Keratinocyte (primary cell): ENCODE measurements around the gene CDC42EP3. TPM values are rescaled to one million over a fixed set of nuclear protein-coding genes. Genes with fewer than 3 reads are reported as not detected.

Experiments used
- DNase-seq: peaks from one replicate; pipeline ENCODE4 v3.0.0-alpha.2; 2011; ENCODE audit warnings: low read depth, missing footprints, low spot score
- FAIRE-seq: peaks from 2 replicates; lab custom pipeline; 2011; peaks lifted over from hg19 to GRCh38; lab: Jason Lieb, UNC
- H2AFZ ChIP-seq: 2 replicates; pipeline ENCODE4 v1.6.0; 2012; ENCODE audit warnings: low read length, control low read depth, inconsistent platforms; ENCODE audit not compliant: control insufficient read depth
- H3K27ac ChIP-seq: 2 replicates; pipeline ENCODE4 v1.5.1; 2011; ENCODE audit warnings: low read length; ENCODE audit not compliant: control insufficient read depth, insufficient read depth
- H3K27me3 ChIP-seq: 3 replicates; pipeline ENCODE4 v1.6.0; 2011; ENCODE audit warnings: low read length; ENCODE audit not compliant: control insufficient read depth, insufficient read depth; ENCODE audit errors: extremely low read depth
- H3K36me3 ChIP-seq, 2 experiments: 2 replicates in 1 of 2; 3 replicates in 1 of 2; pipeline ENCODE4 v1.5.1; 2011; ENCODE audit warnings: low read length in 2 of 2, mild to moderate bottlenecking in 1 of 2; ENCODE audit not compliant: control insufficient read depth in 2 of 2, insufficient read depth in 2 of 2; ENCODE audit errors: extremely low read depth in 1 of 2
- H3K4me1 ChIP-seq: 3 replicates; pipeline ENCODE4 v1.5.1; 2011; ENCODE audit warnings: low read length; ENCODE audit not compliant: control insufficient read depth, insufficient read depth; ENCODE audit errors: extremely low read depth
- H3K4me2 ChIP-seq: 3 replicates; pipeline ENCODE4 v1.6.0; 2011; ENCODE audit warnings: low read depth, low read length; ENCODE audit not compliant: control insufficient read depth, insufficient read depth; ENCODE audit errors: extremely low read depth
- H3K4me3 ChIP-seq, 3 experiments: fragments of 200-600 bp in 1 of 3; sonication (generic) in 1 of 3; 2 replicates in 2 of 3; 3 replicates in 1 of 3; pipeline ENCODE4 v1.5.1; 2011 to 2016; ENCODE audit warnings: low read length in 3 of 3, mild to moderate bottlenecking in 3 of 3, control low read depth in 2 of 3, inconsistent platforms in 1 of 3, low read depth in 1 of 3, mixed read lengths in 1 of 3, mixed run types in 1 of 3, moderate library complexity in 1 of 3; ENCODE audit not compliant: control insufficient read depth in 2 of 3, insufficient read depth in 2 of 3; ENCODE audit errors: extremely low read depth in 1 of 3
- H3K79me2 ChIP-seq: 2 replicates; pipeline ENCODE4 v1.6.0; 2012; ENCODE audit warnings: low read length; ENCODE audit not compliant: control insufficient read depth, insufficient read depth
- H3K9ac ChIP-seq: 3 replicates; pipeline ENCODE4 v1.6.0; 2011; ENCODE audit warnings: low read length; ENCODE audit not compliant: control insufficient read depth, insufficient read depth; ENCODE audit errors: extremely low read depth
- H3K9me1 ChIP-seq: 3 replicates; pipeline ENCODE4 v1.6.0; 2011; ENCODE audit warnings: low read length; ENCODE audit not compliant: control insufficient read depth, insufficient read depth; ENCODE audit errors: extremely low read depth
- H3K9me3 ChIP-seq: 2 replicates; pipeline ENCODE4 v1.5.1; 2012; ENCODE audit warnings: low read depth, low read length; ENCODE audit not compliant: control insufficient read depth
- H4K20me1 ChIP-seq: 3 replicates; pipeline ENCODE4 v1.6.0; 2011; ENCODE audit warnings: low read length; ENCODE audit not compliant: control insufficient read depth, insufficient read depth; ENCODE audit errors: extremely low read depth
- CTCF ChIP-seq, 3 experiments: IDR thresholded peaks in 1 of 3; conservative IDR thresholded peaks in 1 of 3; optimal IDR thresholded peaks in 1 of 3; 2 replicates in 2 of 3; 3 replicates in 1 of 3; pipeline versions ENCODE3 to v1.5.1; 2011; ENCODE audit warnings: low read length in 3 of 3, mild to moderate bottlenecking in 3 of 3, moderate library complexity in 2 of 3, control low read depth in 1 of 3, inconsistent platforms in 1 of 3; ENCODE audit not compliant: insufficient read depth in 2 of 3; ENCODE audit errors: extremely low read depth in 1 of 3
- EZH2 ChIP-seq: IDR thresholded peaks from one replicate; pipeline ENCODE4 v1.6.1; 2012; ENCODE audit warnings: inconsistent platforms, mild to moderate bottlenecking, low read length, moderate library complexity
- dilution Hi-C: fragments of 300-500 bp; cut with MboI; formaldehyde crosslinking; loops from one replicate; pipeline ENCODE4 v1.7.0; 2020; ENCODE audit warnings: low sequenced_read_pairs; ENCODE audit not compliant: extremely low pct_ligation_motif_present
- polyA plus RNA-seq, 5 experiments: library from polyadenylated mRNA; depleted of rRNA in 3 of 5; stranded (reverse) in 3 of 5; stranded (forward) in 1 of 5; unstranded in 1 of 5; fragments of >200 nt; gene quantifications; 1 replicate in 1 of 5; 2 replicates in 3 of 5; 3 replicates in 1 of 5; pipeline versions ENCODE4 v1.2.1 to v1.2.3, GENCODE V29; 2011 to 2012; ENCODE audit warnings: missing spikeins in 2 of 5, low read depth in 1 of 5, low replicate concordance in 1 of 5

Gene CDC42EP3
- polyA plus RNA-seq, 1 donor (not counting 4 experiments of a cell fraction or from before 2014, with no cell fraction given) = 34.6 TPM

DNA sequence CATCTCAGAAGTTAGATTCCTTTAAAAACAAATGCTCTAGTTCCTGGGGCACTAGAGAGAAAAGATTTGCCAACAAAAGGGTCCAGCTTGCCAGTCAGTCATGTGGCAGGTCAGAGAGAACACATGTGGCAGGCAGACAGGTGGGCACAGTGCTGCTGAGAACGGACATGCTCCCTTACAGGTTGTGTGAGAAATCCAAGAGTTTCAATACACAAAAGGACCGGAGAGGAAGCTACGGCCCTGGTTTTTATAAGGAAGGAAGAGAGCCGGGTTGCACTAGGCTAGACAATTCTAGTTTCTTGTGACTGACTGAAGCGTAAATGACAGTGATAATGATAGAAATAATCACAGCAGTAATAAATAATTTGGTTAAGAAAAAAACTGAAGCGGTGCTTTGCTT is 18.3 kb downstream of the CDC42EP3 start:
- Histone ChIP-seq H3K4me2 (no peak overlapping the region), H3K9ac (peak overlapping the region; percentile 18), H3K27ac (peak overlapping the region; percentile 70), H3K36me3 (peaks cover 6 to 14% of the 10 kb centered on the region in 2 experiments), H3K9me3 (no peaks in the 10 kb centered on the region), H3K27me3 (no peaks in the 10 kb centered on the region), H4K20me1 (peaks cover 3% of the 10 kb centered on the region), H3K79me2 (peaks cover 91% of the 10 kb centered on the region), H3K4me3 (no peak overlapping the region), H2AFZ (no peak overlapping the region), H3K9me1 (peaks cover 3% of the 10 kb centered on the region), H3K4me1 (peaks cover 62% of the 10 kb centered on the region)
- TF ChIP-seq CTCF (optimal IDR thresholded peaks at IDR 0.05 in 1 of 3, IDR thresholded peaks at IDR 0.05 in 1 of 3, conservative IDR thresholded peaks at IDR 0.05 in 1 of 3; ENCODE audit: extremely low read depth in 1 of 3, insufficient read depth in 2 of 3, low read length in 3 of 3) (no peak), EZH2 (no peak)
- no peak for DNase-seq
- FAIRE-seq = no peak
- dilution Hi-C loops = no loop called here

GRCh38 chr2:37652199-37652640 is 19.2 kb downstream of the CDC42EP3 start:
- dilution Hi-C loops = no loop called here
- Histone ChIP-seq H3K4me3 (no peak overlapping the region), H3K36me3 (peaks cover 9 to 18% of the 10 kb centered on the region in 2 experiments), H3K79me2 (peaks cover 91% of the 10 kb centered on the region), H3K4me1 (peaks cover 54% of the 10 kb centered on the region), H3K9me1 (peaks cover 3% of the 10 kb centered on the region), H3K4me2 (peak overlapping the region; percentile 46), H3K9me3 (no peaks in the 10 kb centered on the region), H3K27me3 (no peaks in the 10 kb centered on the region), H4K20me1 (peaks cover 3% of the 10 kb centered on the region), H3K27ac (peak overlapping the region; percentile 70), H3K9ac (peak overlapping the region; percentile 2), H2AFZ (no peak overlapping the region)
- TF ChIP-seq EZH2 (no peak), CTCF (optimal IDR thresholded peaks at IDR 0.05 in 1 of 3, IDR thresholded peaks at IDR 0.05 in 1 of 3, conservative IDR thresholded peaks at IDR 0.05 in 1 of 3; ENCODE audit: extremely low read depth in 1 of 3, insufficient read depth in 2 of 3, low read length in 3 of 3) (no peak)
- peak; percentile 17 for FAIRE-seq
- peak; percentile 85 for DNase-seq
